ENCODE measurements around the gene MAP3K20. TPM values are rescaled to one million over a fixed set of nuclear protein-coding genes. Genes with fewer than 3 reads are reported as not detected.
"Not testable (repeated sequence)": the region's sequence is repeated elsewhere in the genome, so short reads cannot be mapped to it uniquely, and the experiment has no call there.

MAP3K20 gene
- total RNA-seq, 2 experiments from 2014 or later, result 15.6 to 16.0 TPM

GRCh38 chr2:173157676-173158293 lies 82.1 kb downstream of the MAP3K20 start:
- Mint-ChIP-seq H3K27ac (no peak overlapping the region), H3K9me3 (ENCODE audit: insufficient read depth) (peaks cover 1% of the 10 kb centered on the region), H3K36me3 (ENCODE audit: low read depth) (peaks cover 9% of the 10 kb centered on the region), H3K4me3 (no peak overlapping the region), H3K27me3 (ENCODE audit: low read depth) (no peaks in the 10 kb centered on the region), H3K4me1 (ENCODE audit: low read depth) (no peaks in the 10 kb centered on the region)
- POLR2A ChIA-PET, result interaction anchor here (0.6 kb wide), 2 partner anchors 56 to 58 kb away, joined by 3 read pairs; no protein-coding TSS in a partner anchor
- ATAC-seq (no peak), DNase-seq (no peak)
- CTCF ChIA-PET, result interaction anchor here (0.8 to 1.2 kb wide), 3 partner anchors 20 to 129 kb away, joined by 3 to 5 read pairs (median 3); no protein-coding TSS in a partner anchor

DNA sequence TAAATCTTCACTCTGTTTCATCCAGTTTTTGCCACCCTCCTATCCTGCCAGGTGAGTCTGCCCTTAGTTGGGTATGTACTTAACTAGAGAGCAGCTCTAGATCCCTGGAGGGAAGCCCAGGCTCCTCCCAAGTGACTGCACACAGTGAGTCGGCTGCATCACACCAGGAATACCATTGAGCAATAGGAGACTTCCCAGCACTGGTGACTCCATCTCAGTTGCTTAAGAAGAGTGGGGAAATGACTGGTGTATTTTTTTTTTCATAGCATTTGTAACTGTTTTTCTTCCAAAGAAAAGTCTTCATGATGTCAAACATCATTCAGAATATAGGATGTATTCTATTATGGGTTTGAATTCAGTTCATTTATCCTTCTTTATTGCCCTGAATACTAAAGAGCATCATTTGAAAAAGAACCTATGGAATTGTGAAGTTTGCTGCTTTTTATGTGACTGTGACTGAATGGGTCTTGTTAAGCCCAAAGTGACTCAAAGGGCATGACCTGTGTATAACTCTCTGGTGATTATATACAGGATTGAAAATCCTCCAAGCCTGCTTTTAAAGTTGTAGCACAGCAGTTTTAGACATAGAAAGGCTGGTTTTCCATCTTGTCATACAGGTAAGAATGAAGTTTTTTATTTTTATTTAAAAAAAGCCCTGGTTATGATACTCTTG lies 84.3 kb downstream of the MAP3K20 start:
- no peak for ATAC-seq
- H3K9me3 Mint-ChIP-seq (ENCODE audit: insufficient read depth), result peaks cover 8% of the 10 kb centered on the region

DNA sequence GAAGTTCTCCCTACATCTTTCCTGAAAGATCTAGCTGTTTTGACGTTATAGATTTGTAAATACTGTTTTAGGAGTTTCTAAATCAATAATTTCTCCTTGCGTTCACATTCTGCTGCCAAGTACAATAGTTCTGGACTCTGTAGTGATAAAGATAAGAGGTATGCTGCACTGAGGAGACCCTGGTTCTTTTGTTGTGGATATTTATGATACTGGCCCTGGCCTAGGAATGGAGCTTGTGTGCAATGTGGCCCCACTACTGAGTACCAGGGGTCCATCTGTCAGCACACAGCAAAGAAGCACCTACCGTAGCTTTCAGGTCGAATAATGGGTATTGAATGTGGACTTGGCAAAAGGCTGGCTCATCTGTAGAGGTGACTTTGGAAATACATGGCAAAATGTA lies 85.0 kb downstream of the MAP3K20 start:
- peaks cover 9% of the 10 kb centered on the region for H3K36me3 Mint-ChIP-seq (ENCODE audit: low read depth)
- H3K27me3 Mint-ChIP-seq (ENCODE audit: low read depth), result no peaks in the 10 kb centered on the region
- H3K9me3 Mint-ChIP-seq (ENCODE audit: insufficient read depth), result peaks cover 8% of the 10 kb centered on the region
- ATAC-seq (no peak), DNase-seq (no peak)
- no peak overlapping the region for H3K27ac Mint-ChIP-seq
- H3K4me1 Mint-ChIP-seq (ENCODE audit: low read depth), result no peaks in the 10 kb centered on the region
- no peak overlapping the region for H3K4me3 Mint-ChIP-seq
- ChIA-PET CTCF (no interaction called here), POLR2A (no interaction called here)

More for the DNA sequence above, 84.3 kb downstream of the MAP3K20 start:
- Mint-ChIP-seq H3K27ac (no peak overlapping the region), H3K36me3 (ENCODE audit: low read depth) (peaks cover 12% of the 10 kb centered on the region), H3K4me1 (ENCODE audit: low read depth) (no peaks in the 10 kb centered on the region), H3K4me3 (no peak overlapping the region), H3K27me3 (ENCODE audit: low read depth) (no peaks in the 10 kb centered on the region)
- CTCF ChIA-PET, result no interaction called here
- DNase-seq, result no peak
- POLR2A ChIA-PET, result no interaction called here

- ATAC-seq (no peak), DNase-seq (no peak)
- no peaks in the 10 kb centered on the region for H3K27me3 Mint-ChIP-seq (ENCODE audit: low read depth)
- no peaks in the 10 kb centered on the region for H3K4me1 Mint-ChIP-seq (ENCODE audit: low read depth)
- POLR2A ChIA-PET, result no interaction called here
- H3K9me3 Mint-ChIP-seq (ENCODE audit: insufficient read depth), result peaks cover 8% of the 10 kb centered on the region
- H3K4me3 Mint-ChIP-seq, result no peak overlapping the region
- CTCF ChIA-PET, result no interaction called here
- peaks cover 5% of the 10 kb centered on the region for H3K36me3 Mint-ChIP-seq (ENCODE audit: low read depth)
- no peak overlapping the region for H3K27ac Mint-ChIP-seq
Measured at GRCh38 chr2:173161040-173161439, 85.4 kb downstream of the MAP3K20 start.

DNA sequence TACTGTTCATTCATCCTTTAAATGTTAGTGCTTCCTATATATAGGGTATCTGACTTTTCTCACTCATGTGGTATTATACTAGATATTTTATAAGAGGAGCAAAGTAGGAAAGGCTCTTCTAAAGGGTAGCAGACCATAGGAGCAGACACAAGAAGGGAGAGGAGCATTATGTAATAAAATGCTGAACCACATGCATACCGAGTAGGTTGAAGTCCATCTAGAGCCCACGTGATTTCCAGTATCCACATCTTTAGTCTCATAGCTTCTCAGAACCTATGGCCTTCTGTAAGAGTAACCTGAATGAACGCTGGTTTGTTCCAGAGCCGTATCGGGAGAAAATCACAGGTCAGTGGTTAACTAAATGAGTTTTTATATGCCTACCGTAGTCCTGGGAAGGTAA lies 85.9 kb downstream of the MAP3K20 start:
- Mint-ChIP-seq H3K27ac (no peak overlapping the region), H3K4me1 (ENCODE audit: low read depth) (no peaks in the 10 kb centered on the region), H3K4me3 (no peak overlapping the region), H3K9me3 (ENCODE audit: insufficient read depth) (peaks cover 8% of the 10 kb centered on the region), H3K27me3 (ENCODE audit: low read depth) (no peaks in the 10 kb centered on the region), H3K36me3 (ENCODE audit: low read depth) (peaks cover 2% of the 10 kb centered on the region)
- DNase-seq (no peak), ATAC-seq (no peak)
- ChIA-PET CTCF (no interaction called here), POLR2A (no interaction called here)

- CTCF ChIA-PET, result not testable (repeated sequence)
Measured at GRCh38 chr2:173163357-173163756, 87.7 kb downstream of the MAP3K20 start.

DNA sequence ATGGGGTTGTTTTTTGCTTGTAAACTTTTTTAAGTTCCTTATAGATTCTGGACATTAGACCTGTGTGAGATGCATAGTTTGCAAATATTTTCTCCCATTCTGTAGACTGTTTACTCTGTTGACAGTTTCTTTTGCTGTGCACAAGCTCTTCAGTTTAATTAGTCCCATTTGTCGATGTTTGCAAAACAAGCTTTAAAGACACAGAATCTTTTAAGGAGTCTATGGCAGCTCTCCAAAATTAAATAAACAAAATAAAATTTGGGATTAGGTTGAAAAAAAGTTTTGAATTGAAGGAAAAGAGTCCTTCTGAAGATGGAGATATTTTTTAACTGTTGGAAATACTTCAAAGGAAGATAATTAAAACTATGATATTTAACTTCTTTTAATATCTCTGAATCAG lies 88.8 kb downstream of the MAP3K20 start:
- Mint-ChIP-seq H3K9me3 (ENCODE audit: insufficient read depth) (peaks cover 8% of the 10 kb centered on the region), H3K27me3 (ENCODE audit: low read depth) (no peaks in the 10 kb centered on the region), H3K4me3 (no peak overlapping the region), H3K36me3 (ENCODE audit: low read depth) (peaks cover 2% of the 10 kb centered on the region), H3K4me1 (ENCODE audit: low read depth) (no peaks in the 10 kb centered on the region), H3K27ac (no peak overlapping the region)
- POLR2A ChIA-PET, result no interaction called here
- CTCF ChIA-PET, result no interaction called here
- DNase-seq, result no peak
- ATAC-seq, result no peak

More at GRCh38 chr2:173163357-173163756, 87.7 kb downstream of the MAP3K20 start:
- H3K27ac Mint-ChIP-seq; ATAC-seq; H3K4me3 Mint-ChIP-seq; H3K27me3 Mint-ChIP-seq (ENCODE audit: low read depth); H3K9me3 Mint-ChIP-seq (ENCODE audit: insufficient read depth); POLR2A ChIA-PET; H3K36me3 Mint-ChIP-seq (ENCODE audit: low read depth); DNase-seq; H3K4me1 Mint-ChIP-seq (ENCODE audit: low read depth): not testable (repeated sequence)

DNA sequence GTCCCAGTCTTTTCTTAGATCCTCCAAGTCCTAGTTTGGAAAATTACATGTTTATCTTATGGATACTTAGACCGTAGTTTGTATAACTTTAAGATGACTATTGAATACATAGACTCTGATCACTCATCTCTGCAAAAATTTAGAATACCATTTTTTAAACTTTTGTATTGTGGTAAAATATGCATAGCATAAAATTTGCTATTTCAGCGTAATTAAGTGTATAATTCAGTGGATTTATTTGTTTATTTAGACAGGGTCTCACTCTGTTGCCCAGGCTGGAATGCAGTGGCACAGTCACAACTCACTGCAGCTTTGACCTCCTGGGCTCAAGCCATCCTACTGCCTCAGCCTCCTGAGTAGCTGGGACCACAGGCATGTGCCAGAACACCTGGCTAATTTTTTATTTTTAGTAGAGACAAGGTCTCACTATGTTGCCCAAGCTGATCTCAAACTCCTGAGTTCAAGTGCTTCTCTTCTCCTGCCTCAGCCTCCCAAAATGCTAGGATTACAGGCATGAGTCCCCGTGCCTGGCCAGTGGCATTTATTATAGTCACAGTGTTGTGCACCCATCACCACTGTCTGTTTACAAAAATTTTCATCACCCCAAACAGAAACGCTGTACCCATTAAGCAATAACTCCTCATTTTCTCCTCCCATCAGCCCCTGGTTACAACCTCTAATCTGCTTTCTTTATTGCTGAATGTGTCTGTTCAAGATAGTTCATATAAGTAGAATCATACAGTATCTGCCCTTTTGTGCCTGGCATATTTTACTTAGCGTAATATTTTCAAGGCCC lies 90.0 kb downstream of the MAP3K20 start:
- Mint-ChIP-seq H3K36me3 (ENCODE audit: low read depth) (peaks cover 2% of the 10 kb centered on the region), H3K4me1 (ENCODE audit: low read depth) (no peaks in the 10 kb centered on the region), H3K27ac (no peak overlapping the region), H3K9me3 (ENCODE audit: insufficient read depth) (peaks cover 8% of the 10 kb centered on the region), H3K4me3 (no peak overlapping the region), H3K27me3 (ENCODE audit: low read depth) (no peaks in the 10 kb centered on the region)
- no peak for DNase-seq
- ChIA-PET CTCF (no interaction called here), POLR2A (no interaction called here)
- no peak for ATAC-seq

GRCh38 chr2:173171321-173171720 lies 95.7 kb downstream of the MAP3K20 start:
- ChIA-PET POLR2A (interaction anchor here (0.6 kb wide), 1 partner anchor 20 kb away, joined by 3 read pairs; no protein-coding TSS in a partner anchor), CTCF (interaction anchor here (1.0 kb wide), 1 partner anchor 144 kb away, joined by 3 read pairs; no protein-coding TSS in a partner anchor)
- no peaks in the 10 kb centered on the region for H3K9me3 Mint-ChIP-seq (ENCODE audit: insufficient read depth)
- no peaks in the 10 kb centered on the region for H3K36me3 Mint-ChIP-seq (ENCODE audit: low read depth)
- ATAC-seq, result no peak
- H3K4me1 Mint-ChIP-seq (ENCODE audit: low read depth), result no peaks in the 10 kb centered on the region
- H3K27me3 Mint-ChIP-seq (ENCODE audit: low read depth), result no peaks in the 10 kb centered on the region
- H3K4me3 Mint-ChIP-seq, result no peak overlapping the region
- DNase-seq, result no peak
- no peak overlapping the region for H3K27ac Mint-ChIP-seq

DNA sequence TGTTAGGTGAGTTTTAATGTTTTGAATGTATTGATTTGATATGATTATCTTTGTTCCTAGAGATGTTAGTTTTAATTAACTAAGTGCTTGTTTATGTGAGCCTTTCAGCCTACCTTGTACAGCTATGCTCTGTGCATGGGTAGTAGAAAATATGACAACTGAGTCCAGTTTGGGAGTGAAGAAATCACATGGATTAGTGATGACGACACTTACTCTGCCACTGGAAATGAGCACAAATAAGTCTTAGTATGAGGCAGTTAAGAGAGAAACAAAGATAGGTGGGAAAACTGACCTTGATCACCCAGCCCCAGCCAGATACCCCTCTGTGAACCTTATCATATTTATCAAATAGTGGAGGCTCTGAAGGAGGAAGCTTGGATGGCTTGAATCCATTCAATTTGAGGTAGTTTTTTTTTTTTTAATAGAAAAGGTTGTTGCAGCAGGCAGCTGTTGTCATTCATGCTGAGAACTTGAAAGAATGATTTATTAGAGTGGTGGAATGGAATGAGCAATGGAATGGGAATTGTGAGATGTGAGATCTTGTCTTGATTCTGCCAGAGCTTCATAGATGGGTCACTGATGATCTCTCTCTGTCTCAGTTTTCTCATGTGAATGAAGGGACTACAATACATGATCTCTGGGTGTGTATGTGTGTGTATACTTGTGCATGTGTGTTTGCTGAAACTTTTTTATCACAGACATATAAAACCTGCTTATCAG lies 96.4 kb downstream of the MAP3K20 start:
- no peak overlapping the region for H3K27ac Mint-ChIP-seq
- ChIA-PET POLR2A (no interaction called here), CTCF (interaction anchor here (0.6 kb wide), 1 partner anchor 9 kb away, joined by 3 read pairs; no protein-coding TSS in a partner anchor)
- no peaks in the 10 kb centered on the region for H3K9me3 Mint-ChIP-seq (ENCODE audit: insufficient read depth)
- DNase-seq (no peak), ATAC-seq (no peak)
- no peak overlapping the region for H3K4me3 Mint-ChIP-seq
- H3K27me3 Mint-ChIP-seq (ENCODE audit: low read depth), result no peaks in the 10 kb centered on the region
- H3K4me1 Mint-ChIP-seq (ENCODE audit: low read depth), result no peaks in the 10 kb centered on the region
- no peaks in the 10 kb centered on the region for H3K36me3 Mint-ChIP-seq (ENCODE audit: low read depth)

GRCh38 chr2:173174339-173174738 lies 98.7 kb downstream of the MAP3K20 start:
- CTCF ChIA-PET, result interaction anchor here (0.9 kb wide), 1 partner anchor 147 kb away, joined by 3 read pairs; no protein-coding TSS in a partner anchor
- POLR2A ChIA-PET, ATAC-seq: not testable (repeated sequence)

More at GRCh38 chr2:173174339-173174738, 98.7 kb downstream of the MAP3K20 start:
- H3K4me3 Mint-ChIP-seq; H3K27ac Mint-ChIP-seq; H3K36me3 Mint-ChIP-seq (ENCODE audit: low read depth); H3K9me3 Mint-ChIP-seq (ENCODE audit: insufficient read depth); H3K4me1 Mint-ChIP-seq (ENCODE audit: low read depth); DNase-seq; H3K27me3 Mint-ChIP-seq (ENCODE audit: low read depth): not testable (repeated sequence)

Data from activated CD8-positive, alpha-beta T cell treated with anti-CD3 and anti-CD28 coated beads, Interleukin-2, amount 10 ng/mL, durations not matched to agents 7 days and 5 days (primary cell).